GM12878 (cell line): Measurements from ENCODE around the gene ANKRD44. TPM values are rescaled to one million over a fixed set of nuclear protein-coding genes. Genes with fewer than 3 reads are reported as not detected.

Experiments
- ATAC-seq: fragments of 200-7000 bp; cut with Tn5 transposase; 3 replicates; pipeline ENCODE4 v1.9.1; 2020; ENCODE audit warnings: mild to moderate bottlenecking, moderate library complexity
- BruUV-seq: library from RNA; stranded (reverse); fragments of 400-500 nt; replicated peaks from 2 replicates; lab custom pipeline; 2021; lab: Mats Ljungman, UMichigan
- CTCF ChIA-PET: fragments of 300-600 bp; sonication (Branson Sonifier 250); formaldehyde crosslinking; extraction: SDS; loops from one replicate; lab custom pipeline; 2021; ENCODE audit warnings: inconsistent platforms; lab: Yijun Ruan, JAX
- POLR2A ChIA-PET: fragments of 350-600 bp; formaldehyde crosslinking; extraction: SDS; loops from one replicate; lab custom pipeline; 2021; ENCODE audit warnings: inconsistent platforms; lab: Charles Lee
- RAD21 ChIA-PET: fragments of 300-600 bp; sonication (Branson Sonifier 250); formaldehyde crosslinking; loops from one replicate; lab custom pipeline; 2023; ENCODE audit warnings: antibody characterized with exemption; ENCODE audit not compliant: unreplicated experiment; lab: Charles Lee
- SMC1A ChIA-PET: fragments of 300-600 bp; sonication (Branson Sonifier 250); formaldehyde crosslinking; loops from one replicate; lab custom pipeline; 2023; ENCODE audit not compliant: unreplicated experiment, uncharacterized antibody; lab: Charles Lee
- DNase-seq: peaks from one replicate; pipeline ENCODE4 v3.0.0-alpha.2; 2011; ENCODE audit warnings: low read depth, low spot score
- FAIRE-seq: peaks from 3 replicates; lab custom pipeline; 2011; peaks lifted over from hg19 to GRCh38; lab: Jason Lieb, UNC
- H2AFZ ChIP-seq: 2 replicates; pipeline ENCODE4 v1.6.0; 2011; ENCODE audit warnings: low read depth, low read length, control low read depth; ENCODE audit not compliant: control insufficient read depth
- H3K27ac ChIP-seq: 2 replicates; pipeline ENCODE4 v1.5.1; 2011; ENCODE audit warnings: control low read depth; ENCODE audit not compliant: control insufficient read depth, insufficient read depth
- H3K27me3 ChIP-seq, 2 experiments: replicated peaks in 1 of 2; 2 replicates each; pipeline versions ENCODE4 v1.6.0 to v1.6.1; 2011; ENCODE audit warnings: low read length in 1 of 2; ENCODE audit not compliant: control insufficient read depth in 2 of 2, insufficient read depth in 2 of 2
- H3K36me3 ChIP-seq, 2 experiments: 2 replicates each; pipeline ENCODE4 v1.5.1; 2011; ENCODE audit warnings: low read length in 1 of 2; ENCODE audit not compliant: control insufficient read depth in 2 of 2, insufficient read depth in 2 of 2
- H3K4me1 ChIP-seq: 2 replicates; pipeline ENCODE4 v1.6.1; 2011; ENCODE audit warnings: mild to moderate bottlenecking, low read length, moderate library complexity, mixed read lengths; ENCODE audit not compliant: control insufficient read depth, insufficient read depth
- H3K4me2 ChIP-seq: 2 replicates; pipeline ENCODE4 v1.6.0; 2011; ENCODE audit warnings: control low read depth; ENCODE audit not compliant: control insufficient read depth, insufficient read depth
- H3K4me3 ChIP-seq: fragments of 200-600 bp; sonication (generic); 2 replicates; pipeline ENCODE4 v1.5.1; 2016
- H3K79me2 ChIP-seq: 2 replicates; pipeline ENCODE4 v1.6.0; 2011; ENCODE audit warnings: low read length; ENCODE audit not compliant: control insufficient read depth, insufficient read depth
- H3K9ac ChIP-seq: 2 replicates; pipeline ENCODE4 v1.8.0; 2011; ENCODE audit warnings: low read length, control low read depth, mixed read lengths; ENCODE audit not compliant: control insufficient read depth, insufficient read depth
- H3K9me3 ChIP-seq: replicated peaks from 3 replicates; pipeline ENCODE4 v1.5.1; 2011; ENCODE audit warnings: mild to moderate bottlenecking, low read length; ENCODE audit not compliant: control insufficient read depth, insufficient read depth
- H4K20me1 ChIP-seq: 2 replicates; pipeline ENCODE4 v1.6.0; 2011; ENCODE audit not compliant: control insufficient read depth, insufficient read depth
- CEBPZ ChIP-seq: fragments of 150-350 bp; IDR thresholded peaks from 2 replicates; pipeline ENCODE4 v1.6.1; 2016; ENCODE audit warnings: low read depth, low read length
- FOS ChIP-seq: IDR thresholded peaks from 3 replicates; pipeline ENCODE4 v1.6.1; 2011; ENCODE audit warnings: borderline replicate concordance; ENCODE audit not compliant: insufficient read length; ENCODE audit errors: extremely low read depth
- HDAC2 ChIP-seq: fragments of 200-600 bp; sonication (generic); IDR thresholded peaks from 2 replicates; pipeline ENCODE4 v1.6.1; 2017
- HDAC6 ChIP-seq: fragments of 200-600 bp; sonication (generic); IDR thresholded peaks from one replicate; pipeline ENCODE4 v1.8.0; 2017; ENCODE audit warnings: antibody characterized with exemption; ENCODE audit not compliant: unreplicated experiment
- KAT2A ChIP-seq: conservative IDR thresholded peaks from 2 replicates; pipeline ENCODE4 v1.6.1; 2011; ENCODE audit warnings: low read depth, low read length; ENCODE audit not compliant: control insufficient read depth
- NBN ChIP-seq: fragments of 450-650 bp; IDR thresholded peaks from 2 replicates; pipeline ENCODE4 v1.6.1; 2016
- ZNF274 ChIP-seq: IDR thresholded peaks from one replicate; pipeline ENCODE4 v1.8.0; 2011; ENCODE audit not compliant: insufficient read length, insufficient read depth
- WGBS: methylation state at CpG from one replicate; pipeline ENCODE4 v1.1.6; 2016; ENCODE audit warnings: low lambda C conversion rate; ENCODE audit not compliant: insufficient replicate concordance, insufficient coverage; ENCODE audit errors: missing lambda C conversion rate; 5-methylcytosine and 5-hydroxymethylcytosine counted together
- in situ Hi-C: fragments of 300-500 bp; cut with MboI; formaldehyde crosslinking; loops from 9 replicates; pipeline ENCODE4 v1.14.3; 2018; ENCODE audit warnings: mixed read lengths
- intact Hi-C: fragments of 100-400 bp; cut with micrococcal nuclease; formaldehyde crosslinking; loops from one replicate; pipeline ENCODE4 v1.14.2; 2022; ENCODE audit not compliant: unreplicated experiment
- polyA plus RNA-seq, 11 experiments: library from polyadenylated mRNA; depleted of rRNA in 4 of 11; unstranded in 6 of 11; stranded (reverse) in 5 of 11; fragments of >200 nt; fragmentation: Nextera tagmentation in 4 of 11; fragmentation: Illumina TruSeq in 1 of 11; extraction: Ambion mirVana in 4 of 11; extraction: Trizol in 1 of 11; gene quantifications; 1 replicate in 1 of 11; 2 replicates in 10 of 11; pipeline versions ENCODE4 v1.2.1 to v1.2.3, GENCODE V29; 2011 to 2016; ENCODE audit warnings: inconsistent platforms in 2 of 11, missing spikeins in 2 of 11, low read depth in 1 of 11
- total RNA-seq, 4 experiments: library from RNA; depleted of rRNA in 3 of 4; stranded (reverse); fragments of >200 nt in 3 of 4; fragmentation: Illumina TruSeq in 1 of 4; extraction: Trizol in 1 of 4; gene quantifications; 2 replicates each; pipeline versions ENCODE4 v1.2.1 to v1.2.3, GENCODE V29; 2013 to 2021
- TF ChIP-seq, protein P1 (sequence below): fragments of 450-650 bp; IDR thresholded peaks from 2 replicates; pipeline ENCODE4 v1.6.1; 2017; ENCODE audit warnings: mild to moderate bottlenecking, moderate library complexity
- TF ChIP-seq, protein P2 (sequence below), 3 experiments: IDR thresholded peaks in 2 of 3; conservative IDR thresholded peaks in 1 of 3; 2 replicates each; pipeline ENCODE4 v1.5.1; 2011; ENCODE audit warnings: low read depth in 3 of 3, low read length in 3 of 3, mild to moderate bottlenecking in 3 of 3, control low read depth in 2 of 3, moderate library complexity in 2 of 3, inconsistent platforms in 1 of 3, mixed read lengths in 1 of 3; ENCODE audit not compliant: control insufficient read depth in 2 of 3, insufficient read depth in 1 of 3; ENCODE audit errors: extremely low read depth in 1 of 3

Gene ANKRD44
- total and polyA plus RNA-seq, 10 of the 15 experiments (the other 5 are each of a cell fraction or from before 2014, with no cell fraction given) = 19.1 to 99.1 (median 59.6) TPM

DNA sequence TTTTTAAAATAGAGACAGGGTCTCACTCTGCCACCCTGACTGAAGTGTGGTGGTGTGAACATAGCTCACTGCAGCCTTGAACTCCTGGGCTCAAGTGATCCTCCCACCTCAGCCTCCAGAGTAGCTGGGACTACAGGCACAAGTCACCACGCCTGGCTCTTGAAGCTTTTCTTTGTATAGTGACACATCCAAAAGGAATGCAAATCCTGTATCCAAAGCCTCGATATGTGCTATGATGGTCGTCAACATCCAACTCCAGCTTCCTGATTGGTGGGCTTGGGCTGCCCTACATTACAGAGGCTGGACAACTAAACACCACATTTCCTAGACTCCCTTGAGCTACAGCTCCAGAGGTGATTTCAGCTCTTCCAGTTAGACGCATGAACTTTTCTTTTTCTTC lies 282.4 kb downstream of the ANKRD44 start (continued):
- no peak for TF ChIP-seq NBN
- TF ChIP-seq KAT2A = no peak
- TF ChIP-seq HDAC2 = no peak
- TF ChIP-seq ZNF274 = no peak
- TF ChIP-seq, all 136 proteins: peak for 0

DNA sequence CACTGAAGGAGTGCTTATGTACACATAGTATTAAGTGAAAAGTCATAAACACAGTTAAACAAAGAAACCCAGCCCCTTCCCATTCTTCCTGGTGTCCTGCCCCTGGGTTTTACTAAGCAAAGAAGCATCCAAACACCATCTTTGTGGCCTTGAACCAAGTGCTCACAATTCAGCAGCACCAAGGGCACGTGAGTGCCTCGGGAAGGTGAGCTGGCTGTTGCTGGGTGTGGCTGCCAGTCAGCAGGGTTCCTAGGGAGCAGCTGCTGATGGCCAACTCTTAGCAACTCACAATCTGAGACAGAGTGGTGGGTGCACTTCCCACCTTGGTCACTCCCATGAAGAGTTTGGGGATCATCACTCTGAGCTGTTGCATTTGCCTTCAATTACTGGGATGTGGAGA lies 286.4 kb downstream of the ANKRD44 start:
- no peak for ATAC-seq
- Histone ChIP-seq H3K4me1 (no peaks in the 10 kb centered on the region), H3K27ac (no peak overlapping the region), H4K20me1 (no peaks in the 10 kb centered on the region), H3K27me3 (no peaks in the 10 kb centered on the region), H3K4me3 (no peak overlapping the region), H3K79me2 (no peaks in the 10 kb centered on the region), H3K9ac (no peak overlapping the region), H3K4me2 (no peak overlapping the region), H3K9me3 (no peaks in the 10 kb centered on the region), H2AFZ (no peak overlapping the region), H3K36me3 (peaks cover 6 to 25% of the 10 kb centered on the region in 2 experiments)
- SMC1A ChIA-PET = interaction anchor here (0.9 kb wide), 1 partner anchor 62 kb away, joined by 3 read pairs; no protein-coding TSS in a partner anchor
- TF ChIP-seq CEBPZ (no peak), FOS (no peak), HDAC6 (no peak)
- TF ChIP-seq, protein P1, sequence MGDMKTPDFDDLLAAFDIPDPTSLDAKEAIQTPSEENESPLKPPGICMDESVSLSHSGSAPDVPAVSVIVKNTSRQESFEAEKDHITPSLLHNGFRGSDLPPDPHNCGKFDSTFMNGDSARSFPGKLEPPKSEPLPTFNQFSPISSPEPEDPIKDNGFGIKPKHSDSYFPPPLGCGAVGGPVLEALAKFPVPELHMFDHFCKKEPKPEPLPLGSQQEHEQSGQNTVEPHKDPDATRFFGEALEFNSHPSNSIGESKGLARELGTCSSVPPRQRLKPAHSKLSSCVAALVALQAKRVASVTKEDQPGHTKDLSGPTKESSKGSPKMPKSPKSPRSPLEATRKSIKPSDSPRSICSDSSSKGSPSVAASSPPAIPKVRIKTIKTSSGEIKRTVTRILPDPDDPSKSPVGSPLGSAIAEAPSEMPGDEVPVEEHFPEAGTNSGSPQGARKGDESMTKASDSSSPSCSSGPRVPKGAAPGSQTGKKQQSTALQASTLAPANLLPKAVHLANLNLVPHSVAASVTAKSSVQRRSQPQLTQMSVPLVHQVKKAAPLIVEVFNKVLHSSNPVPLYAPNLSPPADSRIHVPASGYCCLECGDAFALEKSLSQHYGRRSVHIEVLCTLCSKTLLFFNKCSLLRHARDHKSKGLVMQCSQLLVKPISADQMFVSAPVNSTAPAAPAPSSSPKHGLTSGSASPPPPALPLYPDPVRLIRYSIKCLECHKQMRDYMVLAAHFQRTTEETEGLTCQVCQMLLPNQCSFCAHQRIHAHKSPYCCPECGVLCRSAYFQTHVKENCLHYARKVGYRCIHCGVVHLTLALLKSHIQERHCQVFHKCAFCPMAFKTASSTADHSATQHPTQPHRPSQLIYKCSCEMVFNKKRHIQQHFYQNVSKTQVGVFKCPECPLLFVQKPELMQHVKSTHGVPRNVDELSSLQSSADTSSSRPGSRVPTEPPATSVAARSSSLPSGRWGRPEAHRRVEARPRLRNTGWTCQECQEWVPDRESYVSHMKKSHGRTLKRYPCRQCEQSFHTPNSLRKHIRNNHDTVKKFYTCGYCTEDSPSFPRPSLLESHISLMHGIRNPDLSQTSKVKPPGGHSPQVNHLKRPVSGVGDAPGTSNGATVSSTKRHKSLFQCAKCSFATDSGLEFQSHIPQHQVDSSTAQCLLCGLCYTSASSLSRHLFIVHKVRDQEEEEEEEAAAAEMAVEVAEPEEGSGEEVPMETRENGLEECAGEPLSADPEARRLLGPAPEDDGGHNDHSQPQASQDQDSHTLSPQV = no peak
- TF ChIP-seq, protein P2, sequence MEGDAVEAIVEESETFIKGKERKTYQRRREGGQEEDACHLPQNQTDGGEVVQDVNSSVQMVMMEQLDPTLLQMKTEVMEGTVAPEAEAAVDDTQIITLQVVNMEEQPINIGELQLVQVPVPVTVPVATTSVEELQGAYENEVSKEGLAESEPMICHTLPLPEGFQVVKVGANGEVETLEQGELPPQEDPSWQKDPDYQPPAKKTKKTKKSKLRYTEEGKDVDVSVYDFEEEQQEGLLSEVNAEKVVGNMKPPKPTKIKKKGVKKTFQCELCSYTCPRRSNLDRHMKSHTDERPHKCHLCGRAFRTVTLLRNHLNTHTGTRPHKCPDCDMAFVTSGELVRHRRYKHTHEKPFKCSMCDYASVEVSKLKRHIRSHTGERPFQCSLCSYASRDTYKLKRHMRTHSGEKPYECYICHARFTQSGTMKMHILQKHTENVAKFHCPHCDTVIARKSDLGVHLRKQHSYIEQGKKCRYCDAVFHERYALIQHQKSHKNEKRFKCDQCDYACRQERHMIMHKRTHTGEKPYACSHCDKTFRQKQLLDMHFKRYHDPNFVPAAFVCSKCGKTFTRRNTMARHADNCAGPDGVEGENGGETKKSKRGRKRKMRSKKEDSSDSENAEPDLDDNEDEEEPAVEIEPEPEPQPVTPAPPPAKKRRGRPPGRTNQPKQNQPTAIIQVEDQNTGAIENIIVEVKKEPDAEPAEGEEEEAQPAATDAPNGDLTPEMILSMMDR (IDR thresholded peaks at IDR 0.05 in 2 of 3, conservative IDR thresholded peaks at IDR 0.05 in 1 of 3; ENCODE audit: control insufficient read depth in 2 of 3, extremely low read depth in 1 of 3, insufficient read depth in 1 of 3, low read depth in 3 of 3, low read length in 3 of 3) = no peak
- RAD21 ChIA-PET = no interaction called here
- intact Hi-C loops (no loop called here), in situ Hi-C loops (no loop called here)
- WGBS = 100% methylated on average over 2 of the region's 2 CpGs
- POLR2A ChIA-PET = no interaction called here
- FAIRE-seq = no peak
- no TSS peak for BruUV-seq
- no peak for DNase-seq
- CTCF ChIA-PET = interaction anchor here (3.2 kb wide), 1 partner anchor 13 kb away, joined by 13 read pairs; no protein-coding TSS in a partner anchor
